Fibroblast of villous mesenchyme (primary cell): ENCODE results near the gene PCBP2. TPM values are rescaled to one million over a fixed set of nuclear protein-coding genes. Genes with fewer than 3 reads are reported as not detected.
"Not testable (repeated sequence)": the region's sequence is repeated elsewhere in the genome, so short reads cannot be mapped to it uniquely, and the experiment has no call there.

Experiments used
- DNase-seq: peaks from one replicate; pipeline ENCODE4 v3.0.0-alpha.2; 2010; ENCODE audit warnings: low read depth
- H3K4me3 ChIP-seq: 2 replicates; pipeline ENCODE4 v1.5.1; 2011; ENCODE audit warnings: low read depth, mild to moderate bottlenecking, low read length
- total RNA-seq: library from RNA; depleted of rRNA; stranded (reverse); fragments of >200 nt; gene quantifications from 2 replicates; pipeline ENCODE4 v1.2.3, GENCODE V29; 2012
- TF ChIP-seq, protein P1 (sequence below): IDR thresholded peaks from 2 replicates; pipeline ENCODE4 v1.5.1; 2012; ENCODE audit warnings: low read depth, mild to moderate bottlenecking, low read length; ENCODE audit not compliant: insufficient read depth

The PCBP2 gene
- total RNA-seq, 1 donor, result 237 TPM

DNA sequence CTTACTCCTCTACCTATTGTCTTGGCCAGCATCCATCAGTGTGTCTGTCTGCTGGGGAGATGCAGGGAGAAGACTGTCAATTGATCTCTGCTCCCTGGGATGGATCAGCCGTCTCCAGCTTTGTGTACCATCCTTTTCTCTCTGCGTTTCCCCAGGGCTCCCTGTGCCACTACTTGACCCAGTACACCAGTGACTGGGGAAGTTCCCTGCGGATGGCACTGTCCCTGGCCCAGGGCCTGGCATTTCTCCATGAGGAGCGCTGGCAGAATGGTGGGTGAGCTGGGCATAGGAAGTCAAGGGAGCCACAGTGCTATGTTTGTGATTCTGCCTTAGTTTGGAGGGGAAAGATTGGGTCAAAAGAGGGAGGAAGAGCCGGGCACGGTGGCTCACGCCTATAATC is 23.2 kb upstream of the PCBP2 start:
- DNase-seq, result no peak
- H3K4me3 ChIP-seq, result no peak overlapping the region
- TF ChIP-seq, protein P1, sequence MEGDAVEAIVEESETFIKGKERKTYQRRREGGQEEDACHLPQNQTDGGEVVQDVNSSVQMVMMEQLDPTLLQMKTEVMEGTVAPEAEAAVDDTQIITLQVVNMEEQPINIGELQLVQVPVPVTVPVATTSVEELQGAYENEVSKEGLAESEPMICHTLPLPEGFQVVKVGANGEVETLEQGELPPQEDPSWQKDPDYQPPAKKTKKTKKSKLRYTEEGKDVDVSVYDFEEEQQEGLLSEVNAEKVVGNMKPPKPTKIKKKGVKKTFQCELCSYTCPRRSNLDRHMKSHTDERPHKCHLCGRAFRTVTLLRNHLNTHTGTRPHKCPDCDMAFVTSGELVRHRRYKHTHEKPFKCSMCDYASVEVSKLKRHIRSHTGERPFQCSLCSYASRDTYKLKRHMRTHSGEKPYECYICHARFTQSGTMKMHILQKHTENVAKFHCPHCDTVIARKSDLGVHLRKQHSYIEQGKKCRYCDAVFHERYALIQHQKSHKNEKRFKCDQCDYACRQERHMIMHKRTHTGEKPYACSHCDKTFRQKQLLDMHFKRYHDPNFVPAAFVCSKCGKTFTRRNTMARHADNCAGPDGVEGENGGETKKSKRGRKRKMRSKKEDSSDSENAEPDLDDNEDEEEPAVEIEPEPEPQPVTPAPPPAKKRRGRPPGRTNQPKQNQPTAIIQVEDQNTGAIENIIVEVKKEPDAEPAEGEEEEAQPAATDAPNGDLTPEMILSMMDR, result no peak

- no peak for DNase-seq
- TF ChIP-seq, protein P1, result no peak
Observed at GRCh38 chr12:53430116-53430515, 21.8 kb upstream of the PCBP2 start.

DNA sequence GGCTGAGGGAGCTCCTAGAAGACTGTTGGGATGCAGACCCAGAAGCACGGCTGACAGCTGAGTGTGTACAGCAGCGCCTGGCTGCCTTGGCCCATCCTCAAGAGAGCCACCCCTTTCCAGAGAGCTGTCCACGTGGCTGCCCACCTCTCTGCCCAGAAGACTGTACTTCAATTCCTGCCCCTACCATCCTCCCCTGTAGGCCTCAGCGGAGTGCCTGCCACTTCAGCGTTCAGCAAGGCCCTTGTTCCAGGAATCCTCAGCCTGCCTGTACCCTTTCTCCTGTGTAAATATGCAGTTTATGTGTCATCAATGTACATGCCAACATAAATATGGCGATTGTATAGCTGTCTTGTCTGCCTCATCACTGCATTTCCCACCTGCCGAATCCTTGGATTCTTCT is 20.7 kb upstream of the PCBP2 start:
- DNase-seq, result no peak
- no peak overlapping the region for H3K4me3 ChIP-seq
- TF ChIP-seq, protein P1, result no peak

More at GRCh38 chr12:53430116-53430515, 21.8 kb upstream of the PCBP2 start:
- no peak overlapping the region for H3K4me3 ChIP-seq

DNA sequence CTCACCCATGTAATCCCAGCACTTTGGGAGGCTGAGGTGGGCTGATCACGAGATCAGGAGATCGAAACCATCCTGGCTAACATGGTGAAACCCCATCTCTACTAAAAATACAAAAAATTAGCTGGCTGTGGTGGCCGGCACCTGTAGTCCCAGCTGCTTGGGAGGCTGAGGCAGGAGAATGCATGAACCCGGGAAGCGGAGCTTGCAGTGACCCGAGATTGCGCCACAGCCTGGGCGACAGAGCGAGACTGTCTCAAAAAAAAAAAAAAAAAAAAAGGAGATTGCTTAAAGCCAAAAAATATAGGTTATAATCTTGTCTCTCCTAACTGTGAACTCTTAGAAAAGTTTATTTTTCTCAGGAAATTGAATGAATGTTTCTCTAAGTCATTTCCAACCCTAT is 16.6 kb upstream of the PCBP2 start:
- DNase-seq, H3K4me3 ChIP-seq: not testable (repeated sequence)

GRCh38 chr12:53439582-53439981 is 12.3 kb upstream of the PCBP2 start:
- DNase-seq, H3K4me3 ChIP-seq: not testable (repeated sequence)

- peak; percentile 100 for DNase-seq
- TF ChIP-seq, protein P1, result no peak
- H3K4me3 ChIP-seq, result peak within 1 kb of the TSS; percentile 98
Observed at GRCh38 chr12:53441040-53441833, 10.7 kb upstream of the PCBP2 start, which contains the start of gene PRR13. Gene PRR13, plus strand, starts transcription at chr12:53441734. Its CDS starts 981 bp downstream, at chr12:53442715.

DNA sequence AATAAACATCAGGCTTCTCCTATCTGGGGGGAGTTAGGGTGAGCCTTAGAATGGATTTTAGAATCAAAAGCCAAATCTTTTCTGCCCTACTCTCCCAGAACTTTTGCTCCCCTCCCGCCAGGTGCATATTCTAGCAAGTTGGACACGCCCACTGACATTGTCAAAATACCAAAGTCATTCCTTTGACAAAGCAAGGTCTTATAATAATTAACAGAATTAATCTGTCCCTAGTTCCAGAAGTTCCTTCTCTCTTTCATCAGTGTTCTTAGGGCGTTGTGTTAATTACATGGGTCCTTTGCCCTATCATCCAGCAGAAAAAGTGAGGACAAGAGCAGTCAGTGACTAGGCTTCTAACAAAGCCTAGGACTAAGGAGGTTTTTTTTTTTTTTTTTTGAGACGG is 7.9 kb upstream of the PCBP2 start:
- TF ChIP-seq, protein P1, result no peak
- DNase-seq, result no peak

GRCh38 chr12:53444593-53445325 is 7.1 kb upstream of the PCBP2 start:
- not testable (repeated sequence) for H3K4me3 ChIP-seq, DNase-seq

More for the DNA sequence above, 7.9 kb upstream of the PCBP2 start:
- no peak overlapping the region for H3K4me3 ChIP-seq
